Prostate gland (tissue), 2 donors: Measurements from ENCODE around the gene TIPARP.

Source experiments
- CTCF ChIP-seq, 4 experiments: fragments of 200-600 bp in 2 of 4; fragments of 450-650 bp in 2 of 4; sonication (generic) in 2 of 4; IDR thresholded peaks; 1 replicate in 3 of 4; 2 replicates in 1 of 4; pipeline ENCODE4 v1.5.1; 2016 to 2019; ENCODE audit warnings: antibody characterized with exemption in 4 of 4, mild to moderate bottlenecking in 2 of 4, moderate library complexity in 2 of 4
- POLR2A ChIP-seq: fragments of 450-650 bp; IDR thresholded peaks from one replicate; pipeline ENCODE4 v1.6.1; 2016; ENCODE audit warnings: antibody characterized with exemption, mild to moderate bottlenecking
- POLR2AphosphoS5 ChIP-seq: sonication (generic); formaldehyde crosslinking; IDR thresholded peaks from one replicate; pipeline ENCODE4 v1.6.1; 2017; ENCODE audit warnings: antibody characterized with exemption

GRCh38 chr3:156745766-156746165 lies 71.4 kb downstream of the TIPARP start:
- no peak for TF ChIP-seq POLR2AphosphoS5
- no peak for TF ChIP-seq CTCF (IDR thresholded peaks at IDR 0.05)
- TF ChIP-seq POLR2A: no peak
